Activated CD4-positive, alpha-beta T cell treated with anti-CD3 and anti-CD28 coated beads, Interleukin-2, amount 50 U/mL, for 1 hour (primary cell): Measurements from ENCODE around the gene MTOR.
"Not testable (repeated sequence)": the region's sequence is repeated elsewhere in the genome, so short reads cannot be mapped to it uniquely, and the experiment has no call there.

ENCODE experiments used
- DNase-seq: peaks from one replicate; pipeline ENCODE4 v3.0.0-alpha.2; 2020

The MTOR gene

DNA sequence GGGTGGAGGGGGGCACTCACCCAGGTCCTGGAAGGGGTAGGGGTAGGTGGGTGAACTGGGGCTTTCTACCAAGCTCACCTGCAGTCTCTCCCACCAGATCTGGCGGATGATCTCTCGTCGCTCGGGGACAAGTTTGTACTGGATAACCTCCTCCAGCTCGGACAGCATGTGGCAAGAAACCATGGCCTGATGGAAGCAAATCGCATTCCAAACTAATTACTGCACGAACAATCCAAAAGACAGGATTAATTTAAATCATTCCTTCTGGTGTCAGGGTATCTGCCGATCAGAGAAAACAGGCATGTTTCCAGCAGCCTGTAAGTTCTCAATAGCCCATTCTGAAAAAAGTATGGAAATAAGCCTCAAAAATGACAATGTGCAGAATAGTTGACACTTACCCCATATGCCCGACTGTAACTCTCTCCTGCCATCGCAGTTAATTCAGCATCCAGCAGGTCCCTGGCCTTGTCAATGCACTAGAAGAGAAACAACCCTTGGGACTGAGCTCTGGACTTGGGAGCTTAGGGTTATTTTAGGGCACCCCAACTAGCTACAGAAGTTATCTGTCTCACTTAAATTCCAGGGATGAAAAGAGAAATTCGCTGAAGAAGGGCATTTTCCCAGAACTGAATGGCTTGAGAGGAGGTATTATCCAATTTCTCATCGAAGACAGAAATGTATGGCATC, 117.6 kb downstream of the MTOR start:
- DNase-seq, result no peak

DNA sequence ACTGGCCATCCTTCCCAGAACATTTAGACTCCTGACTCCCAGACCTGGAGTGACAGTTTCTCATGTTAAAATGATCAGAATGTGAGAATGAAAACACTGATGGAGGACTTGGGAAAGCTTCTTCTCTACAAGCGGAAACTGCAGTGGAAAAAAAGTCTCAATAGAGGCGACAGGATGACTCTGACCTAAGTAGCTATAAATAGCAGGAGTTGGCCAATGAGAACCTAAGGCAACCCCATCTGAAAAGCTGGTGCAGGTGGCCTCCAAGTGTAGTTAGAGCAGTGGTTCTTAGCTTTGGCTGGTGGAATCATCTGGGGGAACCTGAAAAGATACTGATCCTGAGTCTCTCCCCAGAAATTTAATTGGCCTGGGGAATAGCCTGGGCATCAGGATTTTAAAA, 118.4 kb downstream of the MTOR start:
- no peak for DNase-seq

DNA sequence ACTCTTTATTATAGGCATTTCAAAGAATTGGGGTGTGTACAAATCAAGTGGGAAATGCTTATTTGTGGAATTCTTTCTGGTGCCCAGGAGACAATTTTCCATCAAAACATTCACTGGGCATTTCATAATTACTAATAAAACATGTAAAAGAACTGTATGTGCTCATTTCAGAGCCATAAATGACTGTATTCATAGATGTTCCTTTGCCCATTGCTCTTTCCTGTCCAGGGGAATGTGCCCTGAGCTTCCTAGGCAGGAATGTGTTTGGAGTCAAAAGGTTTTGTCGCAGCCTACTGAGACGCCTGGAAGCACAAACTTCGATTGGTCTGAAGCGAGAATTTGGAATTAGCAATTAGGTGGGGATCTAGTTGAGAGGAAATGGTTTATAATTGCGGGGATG, 119.0 kb downstream of the MTOR start:
- no peak for DNase-seq

DNA sequence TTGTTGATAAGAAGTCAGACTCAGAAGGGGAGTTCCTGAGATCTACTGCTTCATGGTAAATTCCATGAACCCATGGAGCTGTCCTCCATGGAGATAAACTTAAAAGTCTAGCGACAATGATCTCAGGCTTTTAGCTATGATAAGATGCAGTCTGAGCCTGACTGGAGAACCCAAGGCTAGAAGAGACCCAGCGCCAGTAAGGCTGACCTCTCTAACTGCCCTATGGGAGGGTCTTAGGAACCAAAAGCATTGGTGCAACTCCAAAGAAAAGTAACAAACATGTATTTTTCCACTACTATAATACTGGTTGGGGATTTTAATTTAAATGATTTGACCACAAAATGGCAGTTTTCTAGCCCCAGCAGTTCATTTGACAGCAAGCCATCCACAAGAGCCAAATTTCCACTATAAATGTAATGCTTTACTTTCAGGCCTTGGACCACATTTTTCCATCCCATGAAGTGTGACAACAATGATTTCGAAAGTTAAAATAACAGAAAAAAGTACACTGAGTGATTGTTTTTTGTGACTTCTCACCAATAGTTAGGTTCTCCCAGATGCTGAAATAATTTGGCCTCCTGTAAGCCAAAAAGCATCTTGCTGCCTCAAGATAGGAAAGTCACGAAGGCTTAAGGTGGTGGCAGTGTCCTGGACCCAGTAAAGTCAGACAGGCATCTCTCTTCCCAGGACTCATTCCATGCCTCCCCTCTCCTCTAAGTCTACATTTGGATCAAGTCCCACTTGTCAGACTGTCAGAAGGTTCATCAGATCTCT, 119.5 kb downstream of the MTOR start:
- no peak for DNase-seq

DNA sequence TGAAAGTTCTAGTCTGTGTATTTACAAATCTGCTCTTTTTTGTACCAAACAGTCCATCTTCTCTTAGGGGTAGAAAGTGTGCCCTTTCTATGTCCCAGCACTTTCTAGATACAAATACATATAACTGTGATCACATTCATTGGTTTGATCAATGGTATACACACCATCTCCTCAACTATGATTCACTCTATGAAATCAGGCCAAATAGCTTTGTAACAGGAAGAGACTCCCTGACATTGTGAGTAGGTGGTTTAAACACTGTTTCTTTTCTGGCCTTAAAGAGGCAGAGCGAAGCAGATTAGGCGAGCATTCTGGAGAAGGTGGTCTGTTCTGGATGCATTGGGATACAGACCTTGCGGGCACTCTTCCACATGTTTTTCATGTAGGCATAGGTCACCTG, 123.4 kb downstream of the MTOR start:
- no peak for DNase-seq

DNA sequence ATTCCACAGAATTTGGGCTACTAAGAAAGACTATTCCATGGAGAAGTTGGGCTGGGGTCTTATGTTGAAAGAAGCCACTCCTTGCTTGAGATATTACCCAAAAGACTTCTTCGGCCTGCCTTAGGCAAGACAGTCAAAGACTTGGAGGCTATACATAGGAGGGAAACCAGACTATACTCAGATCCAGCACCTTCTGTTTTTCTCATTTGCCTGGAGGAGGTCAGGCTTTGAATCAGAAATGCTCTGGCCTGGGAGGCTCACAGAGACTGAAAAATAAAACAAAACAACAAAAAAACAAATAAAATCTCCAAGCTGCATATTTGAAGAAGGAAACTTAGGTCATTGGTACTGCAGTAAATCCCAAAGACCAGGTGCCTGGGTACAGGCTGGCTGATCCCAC, 124.3 kb downstream of the MTOR start:
- no peak for DNase-seq

DNA sequence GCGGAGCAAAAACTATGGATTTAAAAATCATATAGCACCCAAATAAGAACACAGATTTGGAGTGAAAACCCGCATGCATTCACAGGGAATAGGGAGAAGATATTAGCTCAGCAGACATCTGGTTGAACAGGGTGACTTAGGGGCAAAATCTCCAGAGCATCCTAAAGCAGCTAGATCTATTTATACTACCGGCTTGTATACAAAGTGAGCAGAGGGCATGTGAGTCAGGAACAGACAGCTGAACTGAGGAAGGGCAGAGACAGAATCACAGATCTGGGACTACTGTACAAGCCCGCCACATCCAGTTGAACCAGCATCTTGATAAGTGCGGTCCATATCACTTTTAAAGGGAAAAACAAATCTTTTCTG, 127.5 kb downstream of the MTOR start:
- no peak for DNase-seq

DNA sequence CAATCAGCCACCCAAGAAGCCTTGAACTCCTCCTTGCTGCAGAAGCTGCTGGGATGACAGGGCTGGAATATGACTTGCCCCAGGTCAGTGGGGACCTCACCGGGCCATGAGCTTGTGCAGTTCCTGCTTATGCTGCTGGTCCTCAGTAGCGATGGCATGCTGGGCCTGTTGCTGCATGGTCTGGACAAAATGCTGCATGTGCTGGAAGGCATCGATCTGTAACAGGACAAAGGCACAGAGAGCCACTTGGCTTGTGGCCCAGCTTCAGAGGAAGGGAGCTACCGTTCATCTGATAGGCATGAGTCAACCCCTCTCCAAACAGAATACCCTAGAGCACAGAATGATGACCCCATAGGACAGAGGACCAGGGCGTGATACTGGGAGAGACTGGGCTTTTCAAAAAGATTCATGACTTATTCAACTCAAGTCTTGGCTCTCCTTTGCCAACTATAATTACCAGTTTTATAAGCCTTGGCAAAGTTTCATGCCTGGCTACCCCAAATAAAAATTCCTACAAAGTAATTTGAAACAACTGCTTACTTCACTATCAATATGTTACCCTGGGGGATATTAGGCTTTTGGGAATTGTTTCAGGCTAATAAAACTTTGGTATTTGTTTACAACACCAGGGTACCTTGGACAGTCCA, 128.0 kb downstream of the MTOR start:
- no peak for DNase-seq

DNA sequence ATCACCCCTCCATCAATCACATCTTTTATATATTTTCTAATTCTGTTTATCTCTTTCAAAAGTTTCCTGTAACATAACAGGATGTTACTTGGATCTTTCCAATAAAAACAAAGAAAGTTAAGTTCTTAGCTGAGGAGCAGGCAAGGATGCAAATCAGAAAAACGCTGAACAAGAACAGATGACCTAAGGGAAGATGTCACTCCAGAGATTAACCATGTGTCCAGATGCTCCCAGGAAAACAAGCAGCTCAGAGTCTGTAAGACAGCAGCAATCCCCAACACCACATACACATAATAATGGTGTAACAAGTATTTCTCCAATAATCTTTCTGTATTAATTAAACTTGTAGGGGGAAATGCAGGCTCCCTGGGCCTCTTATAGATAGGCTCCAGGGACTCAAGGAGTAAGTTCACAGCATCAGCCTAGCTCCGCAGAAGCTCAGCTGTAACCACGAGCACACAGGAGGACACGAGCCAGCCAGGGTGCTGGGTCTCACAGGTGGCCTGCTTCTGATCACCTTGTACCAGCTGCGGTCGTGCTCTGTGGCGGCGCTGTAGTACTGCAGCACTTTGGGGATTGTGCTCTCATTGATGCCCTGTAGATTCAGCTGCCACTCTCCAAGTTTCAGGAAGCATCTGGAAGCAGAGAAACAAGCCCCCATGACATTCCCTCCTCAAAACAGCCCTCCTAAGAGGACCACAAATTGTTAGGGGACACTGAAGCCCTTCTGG, 129.6 kb downstream of the MTOR start:
- no peak for DNase-seq

DNA sequence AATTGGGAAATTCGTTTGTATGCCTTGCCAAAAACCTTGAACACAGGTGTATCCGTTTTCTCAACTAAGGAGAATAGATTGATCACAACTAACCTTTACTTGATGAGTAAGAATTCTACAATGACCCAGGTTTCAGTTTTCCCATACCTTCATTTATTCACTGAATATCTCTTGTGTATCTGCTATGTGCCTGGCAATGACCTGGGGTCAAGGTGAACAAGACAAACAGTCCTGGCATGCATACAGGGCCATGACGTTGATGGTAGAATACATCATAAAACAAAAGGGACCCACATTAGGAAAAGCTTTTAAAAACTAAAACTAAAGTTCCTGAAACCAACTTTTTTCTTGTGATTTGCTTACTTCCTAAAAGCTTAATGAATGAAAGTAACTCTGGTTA, 130.5 kb downstream of the MTOR start:
- no peak for DNase-seq

DNA sequence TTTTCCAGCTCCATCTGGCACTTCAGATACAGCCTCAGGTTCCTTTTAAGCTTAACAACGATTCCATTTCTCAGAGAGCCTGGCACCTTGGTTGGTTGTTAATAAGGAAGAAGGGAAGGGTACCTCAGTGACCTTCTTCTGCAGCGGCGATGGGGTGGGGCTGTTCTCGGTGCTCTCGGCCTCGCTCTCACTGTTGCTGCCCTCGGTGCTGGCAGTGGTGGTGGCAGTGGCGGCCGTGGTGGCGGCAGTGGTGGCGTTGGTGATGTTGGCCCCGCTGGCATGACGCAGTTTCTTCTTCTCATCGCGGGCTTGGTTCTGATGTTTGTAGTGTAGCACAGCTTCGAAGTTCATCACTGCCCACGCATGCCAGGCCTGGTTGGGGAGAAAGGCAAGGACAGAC, 131.9 kb downstream of the MTOR start:
- DNase-seq, result no peak

DNA sequence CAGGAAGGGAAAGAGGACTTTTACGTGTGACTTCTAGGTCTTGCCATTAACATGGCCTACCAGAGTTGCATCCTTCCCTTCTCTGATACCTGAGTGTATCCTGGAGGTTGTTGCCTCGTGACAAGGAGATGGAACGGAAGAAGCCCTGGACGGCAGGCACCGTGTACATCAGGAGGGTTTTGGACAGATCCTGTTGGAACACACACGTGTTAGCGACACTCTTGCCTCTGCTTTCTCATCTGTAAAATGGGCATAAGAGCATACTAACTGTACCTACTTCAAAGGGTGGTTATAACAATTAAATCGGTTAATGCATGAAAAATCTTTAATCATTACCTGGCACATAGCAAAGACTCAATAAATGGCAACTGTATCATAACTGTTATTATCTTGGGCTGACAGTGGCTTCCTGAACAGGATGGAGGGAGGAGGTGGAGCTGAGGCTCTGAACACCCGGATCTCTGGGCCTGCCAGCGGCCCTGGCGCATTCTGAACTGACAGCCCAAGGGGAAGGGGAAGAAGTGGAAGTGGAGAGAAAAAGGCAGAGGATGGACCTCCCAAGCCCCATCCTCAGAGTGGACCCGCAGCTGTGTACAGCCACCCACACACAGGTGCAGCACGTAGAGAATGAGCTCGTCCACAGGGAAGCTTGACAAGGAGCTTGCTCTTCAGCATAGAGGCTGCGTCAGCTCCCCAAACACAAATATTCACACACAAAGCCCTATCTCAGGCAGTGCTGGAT, 132.5 kb downstream of the MTOR start:
- no peak for DNase-seq

DNA sequence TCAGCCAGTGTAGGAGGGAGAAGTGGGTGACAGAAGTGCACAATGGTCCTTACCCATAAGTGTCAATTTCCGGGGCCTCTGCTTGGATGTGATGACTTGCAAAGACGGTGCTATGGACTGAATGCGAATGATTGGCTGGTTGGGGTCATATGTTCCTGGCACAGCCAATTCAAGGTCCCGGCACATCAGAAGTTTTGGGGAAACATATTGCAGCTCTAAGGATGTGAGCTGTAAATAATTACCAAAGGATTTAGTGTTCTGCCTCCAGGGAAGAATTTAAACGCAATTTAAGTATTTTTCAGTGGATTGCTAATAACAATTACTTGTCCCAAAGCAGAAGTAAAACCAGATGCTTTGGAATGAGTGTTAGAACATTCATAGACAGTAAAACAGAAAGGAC, 135.8 kb downstream of the MTOR start:
- no peak for DNase-seq

DNA sequence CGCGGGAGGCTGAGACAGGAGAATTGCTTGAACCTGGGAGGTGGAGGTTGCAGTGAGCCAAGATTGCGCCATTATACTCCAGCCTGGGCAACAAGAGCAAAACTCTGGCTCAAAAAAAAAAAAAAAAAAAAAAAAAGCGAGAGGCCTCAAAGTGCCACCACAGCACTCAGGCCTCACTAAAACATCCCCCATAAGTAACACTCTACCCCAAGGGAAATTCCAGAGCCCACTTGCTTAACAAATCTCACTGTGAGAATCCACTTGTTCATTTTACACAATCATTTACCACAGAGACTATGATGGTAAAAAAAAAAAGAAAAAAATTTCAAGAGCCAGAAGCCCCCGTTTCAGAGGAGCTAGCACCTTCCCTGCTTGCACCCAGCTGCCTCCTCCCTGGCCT, 136.4 kb downstream of the MTOR start:
- DNase-seq, result no peak

DNA sequence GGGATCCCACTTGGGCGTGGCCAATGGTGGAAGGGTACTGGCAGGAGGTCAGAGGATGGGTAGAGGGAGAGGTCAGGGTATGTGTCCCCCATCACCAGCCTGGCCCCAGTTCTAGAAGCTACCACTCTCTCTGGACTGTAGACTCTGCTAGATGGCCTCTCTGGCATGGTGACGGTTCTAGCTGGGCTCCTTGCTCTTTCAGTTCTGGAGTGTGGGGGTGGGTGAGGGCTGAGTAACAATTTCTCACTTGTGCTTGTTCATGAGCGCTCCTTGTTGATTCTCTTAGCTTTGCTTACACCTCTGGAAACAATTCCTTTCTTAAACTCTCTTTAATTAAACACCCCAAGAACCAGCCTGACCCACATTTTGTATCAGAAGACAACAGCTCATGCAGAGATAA, 137.4 kb downstream of the MTOR start:
- no peak for DNase-seq

DNA sequence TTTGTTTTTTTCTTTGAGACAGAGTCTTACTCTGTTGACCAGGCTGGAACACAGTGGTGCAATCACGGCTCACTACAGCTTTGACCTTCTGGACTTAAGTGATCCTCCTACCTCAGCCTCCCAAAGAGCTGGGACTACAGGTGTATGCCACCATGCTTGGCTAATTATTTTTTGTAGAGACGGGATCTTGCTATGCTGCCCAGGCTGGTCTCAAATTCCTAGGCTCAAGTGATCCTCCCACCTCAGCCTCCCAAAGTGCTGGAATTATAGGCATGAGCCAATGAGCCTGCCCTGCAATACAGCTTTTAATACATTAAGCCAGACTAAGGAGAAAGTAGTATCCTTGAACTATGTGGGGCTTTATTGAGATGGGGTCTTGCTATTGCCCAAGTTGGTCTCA, 146.0 kb downstream of the MTOR start:
- DNase-seq, result no peak

DNA sequence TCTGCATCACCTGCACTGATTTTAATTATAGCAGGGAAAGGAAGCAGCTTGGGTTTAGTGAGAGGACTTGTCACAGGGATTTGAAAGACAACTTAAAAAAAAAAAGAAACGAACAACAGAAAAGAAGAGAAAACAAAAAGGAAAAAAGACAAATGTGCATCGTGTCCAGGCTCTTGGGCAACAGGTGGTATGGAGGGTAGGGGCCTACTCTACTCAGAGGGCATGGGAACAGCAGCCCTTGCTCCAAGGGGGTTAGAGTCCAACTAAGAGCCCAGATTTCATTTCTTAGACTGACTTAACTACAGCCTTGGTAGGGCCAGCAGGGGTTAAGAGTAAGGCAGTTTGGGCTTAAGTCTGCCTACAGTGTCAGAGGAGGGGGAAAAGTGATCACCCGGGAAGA, 147.4 kb downstream of the MTOR start:
- DNase-seq, result no peak

DNA sequence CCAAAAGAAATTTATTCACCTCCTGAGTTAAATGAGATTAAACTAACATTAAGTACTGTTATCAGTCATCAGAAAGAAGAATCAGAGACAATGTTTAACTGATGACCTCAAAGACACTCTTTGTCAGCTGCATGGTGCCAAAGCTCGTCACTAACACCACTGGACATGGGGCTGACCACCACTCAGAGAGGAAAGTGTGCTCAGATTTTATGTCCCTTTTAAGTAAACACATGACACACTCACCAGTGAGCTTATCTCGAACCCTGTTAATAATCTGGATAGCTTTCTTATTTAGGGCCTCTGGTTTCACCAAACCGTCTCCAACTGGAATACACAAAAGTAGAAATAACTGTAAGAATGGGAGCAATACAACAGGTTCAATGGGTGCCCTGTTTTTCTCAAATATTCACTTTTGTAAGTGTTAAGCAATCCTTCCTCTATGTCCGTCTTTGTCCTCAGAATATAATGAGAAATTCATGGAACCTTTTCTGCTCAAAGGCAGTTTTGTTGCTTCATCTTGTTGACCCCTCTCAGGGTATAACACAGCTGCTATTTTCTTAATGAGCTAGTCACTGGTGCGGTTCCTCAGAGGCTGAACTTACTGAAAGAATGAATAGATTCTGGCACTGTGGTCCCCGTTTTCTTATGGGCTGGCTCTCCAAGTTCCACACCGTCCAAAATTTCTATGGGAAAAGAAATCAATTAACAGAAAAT, 153.1 kb downstream of the MTOR start:
- DNase-seq, result no peak

DNA sequence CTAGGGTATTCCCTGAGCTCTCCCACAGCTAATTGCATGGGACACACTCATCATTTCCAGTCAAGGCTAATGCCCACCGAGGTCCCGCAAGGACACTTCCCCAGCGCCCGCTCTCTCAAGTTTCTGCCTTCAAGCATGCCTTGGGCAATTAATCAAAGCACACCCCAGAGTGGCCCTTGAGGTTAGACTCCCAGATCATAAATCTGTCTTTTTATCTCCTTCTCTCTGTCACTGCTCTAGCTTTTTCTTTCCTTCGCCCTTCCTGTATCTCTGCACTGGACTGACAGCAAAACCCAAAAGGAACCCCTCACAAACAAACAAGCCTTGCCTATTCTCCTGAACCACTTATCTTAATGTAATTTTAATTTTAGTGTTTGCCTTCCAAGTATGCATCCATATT, 154.8 kb downstream of the MTOR start:
- no peak for DNase-seq

DNA sequence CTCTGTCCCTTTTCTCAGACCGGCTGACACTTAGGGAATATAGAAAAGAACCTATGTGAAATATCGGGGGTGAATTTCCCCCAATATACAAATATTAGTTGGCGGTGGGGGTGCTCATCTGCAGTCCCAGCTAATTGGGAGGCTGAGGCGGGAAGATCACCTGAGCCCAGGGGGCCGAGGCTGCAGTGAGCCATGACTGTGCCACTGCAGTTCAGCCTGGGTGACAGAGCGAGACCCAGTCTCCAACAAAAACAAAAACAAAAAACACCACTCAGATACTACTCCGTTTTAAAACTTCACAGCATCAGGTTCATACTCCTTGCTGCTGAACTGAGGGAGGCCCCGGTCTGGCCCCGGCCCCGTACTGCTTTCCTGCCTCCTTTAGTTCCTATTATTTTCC, 156.8 kb downstream of the MTOR start:
- no peak for DNase-seq

DNA sequence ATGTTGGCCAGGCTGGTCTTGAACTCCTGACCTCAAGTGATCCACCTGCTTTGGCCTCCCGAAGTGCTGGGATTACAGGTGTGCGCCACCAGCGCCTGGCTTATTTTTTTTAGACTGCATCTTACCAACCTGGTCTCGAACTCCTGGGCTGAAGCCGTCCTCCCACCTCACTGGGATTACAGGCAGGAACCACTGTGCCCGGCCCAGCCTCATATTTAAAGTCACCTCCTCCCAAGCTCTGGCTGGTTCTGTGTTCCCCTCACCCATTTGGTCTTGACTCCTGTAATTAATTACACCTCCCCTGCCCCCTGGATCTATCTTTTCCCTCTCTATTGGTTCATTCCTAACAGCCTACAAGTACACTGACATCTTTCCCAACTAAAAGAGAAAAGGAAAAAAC, 161.0 kb downstream of the MTOR start:
- DNase-seq, result no peak

DNA sequence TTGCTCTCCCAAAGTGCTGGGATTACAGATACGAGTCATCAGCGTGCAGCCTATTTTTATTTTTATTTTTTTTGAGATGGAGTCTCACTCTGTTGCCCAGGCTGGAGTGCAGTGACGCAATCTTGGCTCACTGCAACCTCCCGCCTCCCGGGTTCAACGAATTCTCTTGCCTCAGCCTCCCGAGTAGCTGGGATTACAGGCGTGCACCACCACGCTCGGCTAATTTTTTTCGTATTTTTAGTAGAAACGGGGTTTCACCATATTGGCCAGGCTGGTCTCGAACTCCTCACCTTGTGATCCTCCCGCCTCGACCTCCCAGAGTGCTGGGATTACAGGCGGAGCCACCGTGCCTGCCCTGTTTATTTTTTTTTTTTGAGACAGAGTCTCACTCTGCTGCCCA, 161.5 kb downstream of the MTOR start:
- DNase-seq, result not testable (repeated sequence)
